Psoas muscle (tissue), 8 donors: Measurements from ENCODE around the gene ABCC8. TPM values are rescaled to one million over a fixed set of nuclear protein-coding genes. Genes with fewer than 3 reads are reported as not detected.

ENCODE experiments used
- ATAC-seq, 4 donors: fragments of 200-7000 bp; cut with Tn5 transposase; one replicate each; pipeline ENCODE4 v1.9.1; 2020; ENCODE audit warnings: moderate library complexity in 3 of 4, mild to moderate bottlenecking in 2 of 4
- DNase-seq, 2 donors: peaks; one replicate each; pipeline ENCODE4 v3.0.0-alpha.2; 2020
- H3K27ac ChIP-seq: fragments of 200-600 bp; one replicate; pipeline ENCODE4 v1.8.0; 2022
- H3K27me3 ChIP-seq, 3 donors: fragments of 200-600 bp in 1 of 3; one replicate each; pipeline versions ENCODE4 v1.6.1 to v1.8.0; 2013 to 2022; ENCODE audit warnings: low read length in 2 of 3, mild to moderate bottlenecking in 2 of 3, moderate library complexity in 1 of 3; ENCODE audit not compliant: insufficient read depth in 3 of 3
- H3K36me3 ChIP-seq, 2 donors: fragments of 200-600 bp in 1 of 2; one replicate each; pipeline versions ENCODE4 v1.6.1 to v1.8.0; 2013 to 2022; ENCODE audit warnings: low read depth in 1 of 2, mild to moderate bottlenecking in 1 of 2, moderate library complexity in 1 of 2; ENCODE audit not compliant: insufficient read depth in 1 of 2
- H3K4me1 ChIP-seq: fragments of 200-600 bp; one replicate; pipeline ENCODE4 v1.8.0; 2022
- H3K4me3 ChIP-seq: fragments of 200-600 bp; one replicate; pipeline ENCODE4 v1.8.0; 2022; ENCODE audit warnings: mild to moderate bottlenecking
- H3K9me3 ChIP-seq: fragments of 200-600 bp; one replicate; pipeline ENCODE4 v1.8.0; 2022
- CTCF ChIP-seq: fragments of 200-600 bp; IDR thresholded peaks from one replicate; pipeline ENCODE4 v1.8.0; 2022; ENCODE audit warnings: antibody characterized with exemption
- WGBS, 3 donors: extraction: QIAGEN DNeasy Blood & Tissue Kit; methylation state at CpG; one replicate each; pipeline versions ENCODE4 v1.1.6 to v1.1.7; 2013; 5-methylcytosine and 5-hydroxymethylcytosine counted together
- intact Hi-C, 2 donors: fragments of 100-400 bp; cut with DNase I; formaldehyde crosslinking; loops; one replicate each; pipeline versions ENCODE4 v1.11.0 to v1.14.2; 2022
- polyA plus RNA-seq, 3 donors: library from polyadenylated mRNA; stranded (reverse); fragments of 200-250 nt; gene quantifications; one replicate each; pipeline ENCODE4 v1.2.3, GENCODE V29; 2013
- total RNA-seq, 4 donors: library from RNA; stranded (reverse); fragmentation: NEBNext Ultra II Directional in 2 of 4; extraction: Animal tissue kit (Norgen Biotek cat#: 25700) in 2 of 4; gene quantifications; one replicate each; pipeline versions ENCODE4 v1.2.1 to v1.2.4, GENCODE V29; 2021 to 2023
- donor health status: healthy with polysubstance abuse.
- donor health status: DM: no; HTN: no; CAD: no; lungs with moderate emphysema.
- donor health status: Bipolar disorder and iron deficiency.
- donor health status: healthy.
- donor health status: DM: yes; HTN: yes; CAD: no.
- donor health status: DM: no; HTN: no; CAD: no.
- donor health status: DM: no; HTN: no; CAD: no.
- donor health status: DM: yes; HTN: yes; CAD: no.

The ABCC8 gene
- total and polyA plus RNA-seq, 7 donors, result 0.26 to 3.5 (median 0.75) TPM

- Histone ChIP-seq H3K9me3 (no peaks in the 10 kb centered on the region), H3K27me3 (peaks cover 0 to under 1% (median 0%) of the 10 kb centered on the region in 3 donors), H3K27ac (no peak overlapping the region), H3K4me3 (no peak overlapping the region), H3K36me3 (no peaks in the 10 kb centered on the region), H3K4me1 (no peaks in the 10 kb centered on the region)
- ATAC-seq (no peak), DNase-seq (no peak)
- no peak for TF ChIP-seq CTCF
- intact Hi-C loops, result loop anchor here (5.0 kb wide), 3 partner anchors 38 to 88 kb away; no protein-coding TSS in a partner anchor
- 92 to 98% (median 97%) methylated on average over 6 of the region's 6 CpGs for WGBS, 3 donors
Measured at GRCh38 chr11:17469998-17470397, 6.6 kb downstream of the ABCC8 start.

DNA sequence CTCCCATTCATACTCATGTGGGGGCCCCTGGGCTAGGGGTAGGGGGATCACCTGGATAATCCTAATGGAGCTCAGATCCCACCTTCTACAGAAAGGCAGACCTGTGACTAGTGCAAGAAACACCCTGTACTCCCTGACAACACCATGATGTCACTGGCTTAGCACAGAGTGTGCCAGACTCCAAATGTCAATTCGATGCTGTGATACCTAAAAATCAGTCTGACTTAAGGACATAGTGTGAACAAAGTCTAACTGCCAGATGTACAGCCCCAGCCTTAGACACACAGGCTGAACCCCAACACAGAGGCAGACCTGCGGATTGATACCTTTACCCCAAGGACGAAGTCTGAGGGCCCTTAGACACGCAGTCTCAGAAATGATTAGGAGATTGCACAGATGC, 8.5 kb downstream of the ABCC8 start:
- Histone ChIP-seq H3K36me3 (no peaks in the 10 kb centered on the region), H3K9me3 (no peaks in the 10 kb centered on the region), H3K27me3 (no peaks in the 10 kb centered on the region), H3K27ac (no peak overlapping the region), H3K4me3 (no peak overlapping the region), H3K4me1 (no peaks in the 10 kb centered on the region)
- TF ChIP-seq CTCF, result no peak
- 81 to 89% (median 88%) methylated on average over 4 of the region's 4 CpGs for WGBS, 3 donors
- ATAC-seq, result peak in 2 of 4 donors; percentile 22 to 25
- intact Hi-C loops, result loop anchor here in 1 of 2 donors (5.0 kb wide), 1 partner anchor 51 kb away; no protein-coding TSS in a partner anchor
- no peak for DNase-seq

DNA sequence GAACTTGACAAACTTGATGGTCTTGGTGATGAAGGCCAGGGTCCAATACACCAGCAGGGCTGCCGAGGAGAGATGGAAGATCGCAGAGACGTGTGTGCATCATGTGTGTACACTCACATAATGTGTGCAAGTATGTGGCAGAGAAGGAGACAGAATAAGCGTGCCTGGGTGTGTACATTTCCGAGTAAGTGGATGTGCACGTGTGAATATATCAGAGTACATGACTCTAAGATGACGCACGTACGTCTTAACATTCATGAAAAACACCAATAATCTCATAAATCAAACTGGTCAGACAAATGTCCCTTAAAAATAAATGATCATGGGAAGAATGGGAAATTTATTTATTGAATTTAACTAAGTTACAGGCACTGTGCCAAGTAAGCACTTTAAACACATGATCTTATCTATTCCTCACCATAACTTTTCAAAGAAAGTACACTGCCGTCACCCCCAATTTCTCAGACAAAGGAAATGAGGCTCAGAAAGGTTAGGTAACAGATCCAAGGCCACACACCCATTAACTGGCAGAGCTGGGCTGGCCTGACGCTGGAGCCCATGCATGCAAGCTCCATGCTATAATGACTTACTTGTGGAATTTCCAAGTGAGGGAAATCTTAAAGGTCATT, 13.0 kb downstream of the ABCC8 start:
- ATAC-seq (no peak), DNase-seq (no peak)
- Histone ChIP-seq H3K4me1 (no peaks in the 10 kb centered on the region), H3K9me3 (no peaks in the 10 kb centered on the region), H3K4me3 (no peak overlapping the region), H3K27me3 (no peaks in the 10 kb centered on the region), H3K36me3 (no peaks in the 10 kb centered on the region), H3K27ac (no peak overlapping the region)
- 89 to 91% (median 90%) methylated on average over 11 of the region's 11 CpGs for WGBS, 3 donors
- intact Hi-C loops, result no loop called here
- no peak for TF ChIP-seq CTCF

DNA sequence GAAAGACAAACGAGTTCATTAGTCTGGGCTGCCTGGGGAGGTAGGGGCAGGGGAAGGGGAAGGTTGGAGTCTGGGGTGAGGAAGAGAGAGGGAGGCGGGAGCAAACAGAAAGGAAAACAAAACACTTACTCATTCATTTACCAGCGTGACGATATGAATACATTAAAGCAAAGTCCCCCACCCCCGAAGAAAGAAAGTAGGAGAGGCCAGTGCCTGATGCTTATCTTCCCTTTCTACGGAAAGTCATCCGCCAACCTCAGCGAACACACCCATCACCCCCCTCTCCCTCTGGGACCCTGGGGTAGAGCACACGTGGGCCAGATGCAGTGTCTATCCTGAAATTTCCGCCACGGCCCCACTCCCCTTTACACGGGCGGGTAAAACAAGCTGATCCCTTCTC, 13.7 kb downstream of the ABCC8 start:
- Histone ChIP-seq H3K9me3 (no peaks in the 10 kb centered on the region), H3K27ac (no peak overlapping the region), H3K4me3 (no peak overlapping the region), H3K4me1 (no peaks in the 10 kb centered on the region), H3K27me3 (no peaks in the 10 kb centered on the region), H3K36me3 (no peaks in the 10 kb centered on the region)
- TF ChIP-seq CTCF, result no peak
- DNase-seq (no peak), ATAC-seq (no peak)
- intact Hi-C loops, result no loop called here
- 81 to 83% (median 83%) methylated on average over 13 of the region's 13 CpGs for WGBS, 3 donors

DNA sequence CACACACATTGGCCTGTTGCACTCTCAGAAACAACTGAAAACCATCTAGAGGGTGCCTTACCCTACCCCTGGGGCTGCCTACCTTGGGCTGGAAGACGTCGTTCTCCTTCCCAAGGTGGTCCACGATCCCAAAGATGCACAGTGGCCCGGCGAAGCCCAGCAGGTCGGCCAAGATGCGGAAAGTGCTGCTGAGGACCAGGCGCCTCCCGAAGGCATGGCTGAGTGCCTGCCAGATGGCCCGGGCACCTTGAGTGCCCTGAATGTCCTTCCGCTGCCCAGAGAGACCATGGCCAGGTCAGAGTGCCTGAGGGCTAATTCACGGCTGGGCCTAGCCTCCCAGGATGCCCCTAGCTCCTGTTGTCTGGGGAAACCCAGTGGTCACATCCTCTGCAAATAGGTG, 16.2 kb downstream of the ABCC8 start:
- no peak for TF ChIP-seq CTCF
- Histone ChIP-seq H3K36me3 (no peaks in the 10 kb centered on the region), H3K4me1 (no peaks in the 10 kb centered on the region), H3K27ac (no peak overlapping the region), H3K9me3 (no peaks in the 10 kb centered on the region), H3K27me3 (no peaks in the 10 kb centered on the region), H3K4me3 (no peak overlapping the region)
- WGBS, 3 donors, result 92 to 96% (median 95%) methylated on average over 12 of the region's 12 CpGs
- intact Hi-C loops, result no loop called here
- DNase-seq, result no peak
- ATAC-seq, result no peak
